ENCODE measurements around the gene SELENOS.

DNA sequence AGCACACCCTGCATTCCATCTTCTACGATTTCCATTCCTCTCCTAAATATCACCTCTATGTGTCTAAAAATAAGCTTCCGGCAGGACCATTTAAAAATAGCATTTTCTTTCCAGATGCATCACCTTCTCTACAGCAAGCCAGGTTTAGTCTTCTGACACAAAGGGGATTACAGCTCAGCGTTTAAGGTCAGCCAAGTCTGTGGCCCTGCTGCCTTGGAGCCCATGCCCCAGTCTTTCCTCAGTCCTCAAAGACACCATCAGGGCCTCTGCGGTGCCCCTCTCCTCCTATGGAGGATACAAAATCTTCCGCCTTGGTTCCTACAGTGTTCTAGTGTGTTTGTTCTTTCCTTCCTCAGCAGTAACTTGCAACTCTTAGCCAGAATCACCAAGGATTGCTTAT is 3.8 kb downstream of the SELENOS start:
- TF ChIP-seq POLR2AphosphoS5 (IDR thresholded peaks at IDR 0.05) = no peak
- TF ChIP-seq, protein P1, sequence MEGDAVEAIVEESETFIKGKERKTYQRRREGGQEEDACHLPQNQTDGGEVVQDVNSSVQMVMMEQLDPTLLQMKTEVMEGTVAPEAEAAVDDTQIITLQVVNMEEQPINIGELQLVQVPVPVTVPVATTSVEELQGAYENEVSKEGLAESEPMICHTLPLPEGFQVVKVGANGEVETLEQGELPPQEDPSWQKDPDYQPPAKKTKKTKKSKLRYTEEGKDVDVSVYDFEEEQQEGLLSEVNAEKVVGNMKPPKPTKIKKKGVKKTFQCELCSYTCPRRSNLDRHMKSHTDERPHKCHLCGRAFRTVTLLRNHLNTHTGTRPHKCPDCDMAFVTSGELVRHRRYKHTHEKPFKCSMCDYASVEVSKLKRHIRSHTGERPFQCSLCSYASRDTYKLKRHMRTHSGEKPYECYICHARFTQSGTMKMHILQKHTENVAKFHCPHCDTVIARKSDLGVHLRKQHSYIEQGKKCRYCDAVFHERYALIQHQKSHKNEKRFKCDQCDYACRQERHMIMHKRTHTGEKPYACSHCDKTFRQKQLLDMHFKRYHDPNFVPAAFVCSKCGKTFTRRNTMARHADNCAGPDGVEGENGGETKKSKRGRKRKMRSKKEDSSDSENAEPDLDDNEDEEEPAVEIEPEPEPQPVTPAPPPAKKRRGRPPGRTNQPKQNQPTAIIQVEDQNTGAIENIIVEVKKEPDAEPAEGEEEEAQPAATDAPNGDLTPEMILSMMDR (IDR thresholded peaks at IDR 0.05) = no peak
- TF ChIP-seq POLR2A (IDR thresholded peaks at IDR 0.05) = no peak
- TF ChIP-seq EP300 (IDR thresholded peaks at IDR 0.05) = no peak
